Kidney capillary endothelial cell (primary cell): ENCODE results near the gene FADD.

Experiments
- DNase-seq: peaks from one replicate; pipeline ENCODE4 v3.0.0-alpha.2; 2018; ENCODE audit warnings: low spot score

The FADD gene

GRCh38 chr11:70202920-70203750 is at the start of gene FADD:
Gene FADD, plus strand, starts transcription at chr11:70203296. Its CDS starts 164 bp downstream, at chr11:70203460.
- DNase-seq, result peak; percentile 97

- no peak for DNase-seq
Measured at GRCh38 chr11:70155386-70155785, 47.7 kb upstream of the FADD start.

GRCh38 chr11:70156291-70157037 is 46.6 kb upstream of the FADD start:
- DNase-seq, result no peak

- no peak for DNase-seq
Measured at GRCh38 chr11:70158201-70158600, 44.9 kb upstream of the FADD start.

- no peak for DNase-seq
Measured at GRCh38 chr11:70158757-70159389, 44.2 kb upstream of the FADD start.

- no peak for DNase-seq
Measured at GRCh38 chr11:70159627-70160570, 43.2 kb upstream of the FADD start.

GRCh38 chr11:70161043-70161625 is 42.0 kb upstream of the FADD start:
- DNase-seq, result no peak

GRCh38 chr11:70164705-70165104 is 38.4 kb upstream of the FADD start:
- no peak for DNase-seq

GRCh38 chr11:70167120-70167519 is 36.0 kb upstream of the FADD start:
- no peak for DNase-seq

- no peak for DNase-seq
Measured at GRCh38 chr11:70167723-70168404, 35.2 kb upstream of the FADD start.

GRCh38 chr11:70168405-70168754 is 34.7 kb upstream of the FADD start:
- no peak for DNase-seq

- DNase-seq, result no peak
Measured at GRCh38 chr11:70169127-70169526, 34.0 kb upstream of the FADD start.

- no peak for DNase-seq
Measured at GRCh38 chr11:70169632-70170031, 33.5 kb upstream of the FADD start.

GRCh38 chr11:70170596-70171210 is 32.4 kb upstream of the FADD start:
- no peak for DNase-seq

- DNase-seq, result no peak
Measured at GRCh38 chr11:70173018-70173417, 30.1 kb upstream of the FADD start.

GRCh38 chr11:70174547-70175235 is 28.4 kb upstream of the FADD start:
- DNase-seq, result no peak

GRCh38 chr11:70175236-70175698 is 27.8 kb upstream of the FADD start:
- no peak for DNase-seq

- no peak for DNase-seq
Measured at GRCh38 chr11:70176940-70177689, 26.0 kb upstream of the FADD start.

GRCh38 chr11:70180906-70181305 is 22.2 kb upstream of the FADD start:
- no peak for DNase-seq
